Keratinocyte (primary cell): Measurements from ENCODE around the gene BANP. TPM values are rescaled to one million over a fixed set of nuclear protein-coding genes. Genes with fewer than 3 reads are reported as not detected.

Experiments
- DNase-seq: peaks from one replicate; pipeline ENCODE4 v3.0.0-alpha.2; 2011; ENCODE audit warnings: low read depth, missing footprints, low spot score
- FAIRE-seq: peaks from 2 replicates; lab custom pipeline; 2011; peaks lifted over from hg19 to GRCh38; lab: Jason Lieb, UNC
- H2AFZ ChIP-seq: 2 replicates; pipeline ENCODE4 v1.6.0; 2012; ENCODE audit warnings: low read length, control low read depth, inconsistent platforms; ENCODE audit not compliant: control insufficient read depth
- H3K27ac ChIP-seq: 2 replicates; pipeline ENCODE4 v1.5.1; 2011; ENCODE audit warnings: low read length; ENCODE audit not compliant: control insufficient read depth, insufficient read depth
- H3K27me3 ChIP-seq: 3 replicates; pipeline ENCODE4 v1.6.0; 2011; ENCODE audit warnings: low read length; ENCODE audit not compliant: control insufficient read depth, insufficient read depth; ENCODE audit errors: extremely low read depth
- H3K36me3 ChIP-seq, 2 experiments: 2 replicates in 1 of 2; 3 replicates in 1 of 2; pipeline ENCODE4 v1.5.1; 2011; ENCODE audit warnings: low read length in 2 of 2, mild to moderate bottlenecking in 1 of 2; ENCODE audit not compliant: control insufficient read depth in 2 of 2, insufficient read depth in 2 of 2; ENCODE audit errors: extremely low read depth in 1 of 2
- H3K4me1 ChIP-seq: 3 replicates; pipeline ENCODE4 v1.5.1; 2011; ENCODE audit warnings: low read length; ENCODE audit not compliant: control insufficient read depth, insufficient read depth; ENCODE audit errors: extremely low read depth
- H3K4me2 ChIP-seq: 3 replicates; pipeline ENCODE4 v1.6.0; 2011; ENCODE audit warnings: low read depth, low read length; ENCODE audit not compliant: control insufficient read depth, insufficient read depth; ENCODE audit errors: extremely low read depth
- H3K4me3 ChIP-seq, 3 experiments: fragments of 200-600 bp in 1 of 3; sonication (generic) in 1 of 3; 2 replicates in 2 of 3; 3 replicates in 1 of 3; pipeline ENCODE4 v1.5.1; 2011 to 2016; ENCODE audit warnings: low read length in 3 of 3, mild to moderate bottlenecking in 3 of 3, control low read depth in 2 of 3, inconsistent platforms in 1 of 3, low read depth in 1 of 3, mixed read lengths in 1 of 3, mixed run types in 1 of 3, moderate library complexity in 1 of 3; ENCODE audit not compliant: control insufficient read depth in 2 of 3, insufficient read depth in 2 of 3; ENCODE audit errors: extremely low read depth in 1 of 3
- H3K79me2 ChIP-seq: 2 replicates; pipeline ENCODE4 v1.6.0; 2012; ENCODE audit warnings: low read length; ENCODE audit not compliant: control insufficient read depth, insufficient read depth
- H3K9ac ChIP-seq: 3 replicates; pipeline ENCODE4 v1.6.0; 2011; ENCODE audit warnings: low read length; ENCODE audit not compliant: control insufficient read depth, insufficient read depth; ENCODE audit errors: extremely low read depth
- H3K9me1 ChIP-seq: 3 replicates; pipeline ENCODE4 v1.6.0; 2011; ENCODE audit warnings: low read length; ENCODE audit not compliant: control insufficient read depth, insufficient read depth; ENCODE audit errors: extremely low read depth
- H3K9me3 ChIP-seq: 2 replicates; pipeline ENCODE4 v1.5.1; 2012; ENCODE audit warnings: low read depth, low read length; ENCODE audit not compliant: control insufficient read depth
- H4K20me1 ChIP-seq: 3 replicates; pipeline ENCODE4 v1.6.0; 2011; ENCODE audit warnings: low read length; ENCODE audit not compliant: control insufficient read depth, insufficient read depth; ENCODE audit errors: extremely low read depth
- CTCF ChIP-seq, 3 experiments: IDR thresholded peaks in 1 of 3; conservative IDR thresholded peaks in 1 of 3; optimal IDR thresholded peaks in 1 of 3; 2 replicates in 2 of 3; 3 replicates in 1 of 3; pipeline versions ENCODE3 to v1.5.1; 2011; ENCODE audit warnings: low read length in 3 of 3, mild to moderate bottlenecking in 3 of 3, moderate library complexity in 2 of 3, control low read depth in 1 of 3, inconsistent platforms in 1 of 3; ENCODE audit not compliant: insufficient read depth in 2 of 3; ENCODE audit errors: extremely low read depth in 1 of 3
- EZH2 ChIP-seq: IDR thresholded peaks from one replicate; pipeline ENCODE4 v1.6.1; 2012; ENCODE audit warnings: inconsistent platforms, mild to moderate bottlenecking, low read length, moderate library complexity
- dilution Hi-C: fragments of 300-500 bp; cut with MboI; formaldehyde crosslinking; loops from one replicate; pipeline ENCODE4 v1.7.0; 2020; ENCODE audit warnings: low sequenced_read_pairs; ENCODE audit not compliant: extremely low pct_ligation_motif_present
- polyA plus RNA-seq, 5 experiments: library from polyadenylated mRNA; depleted of rRNA in 3 of 5; stranded (reverse) in 3 of 5; stranded (forward) in 1 of 5; unstranded in 1 of 5; fragments of >200 nt; gene quantifications; 1 replicate in 1 of 5; 2 replicates in 3 of 5; 3 replicates in 1 of 5; pipeline versions ENCODE4 v1.2.1 to v1.2.3, GENCODE V29; 2011 to 2012; ENCODE audit warnings: missing spikeins in 2 of 5, low read depth in 1 of 5, low replicate concordance in 1 of 5

The BANP gene
- polyA plus RNA-seq, 1 donor (not counting 4 experiments of a cell fraction or from before 2014, with no cell fraction given) = 10.8 TPM

GRCh38 chr16:88064011-88064888 is 113.0 kb downstream of the BANP start:
- no peaks in the 10 kb centered on the region for H3K4me1 ChIP-seq
- DNase-seq (no peak), FAIRE-seq (no peak)
- peaks cover 2% of the 10 kb centered on the region for H4K20me1 ChIP-seq
- dilution Hi-C loops = no loop called here
- TF ChIP-seq EZH2 (no peak), CTCF (optimal IDR thresholded peaks at IDR 0.05 in 1 of 3, IDR thresholded peaks at IDR 0.05 in 1 of 3, conservative IDR thresholded peaks at IDR 0.05 in 1 of 3; ENCODE audit: extremely low read depth in 1 of 3, insufficient read depth in 2 of 3, low read length in 3 of 3) (no peak)
- H3K9me3 ChIP-seq = no peaks in the 10 kb centered on the region
- H3K9ac ChIP-seq = no peak overlapping the region
- H3K27me3 ChIP-seq = no peaks in the 10 kb centered on the region
- H3K4me2 ChIP-seq = no peak overlapping the region
- no peak overlapping the region for H3K4me3 ChIP-seq
- peaks cover 3 to 26% of the 10 kb centered on the region in 2 experiments for H3K36me3 ChIP-seq
- H2AFZ ChIP-seq = no peak overlapping the region
- no peak overlapping the region for H3K27ac ChIP-seq
- H3K9me1 ChIP-seq = no peaks in the 10 kb centered on the region
- no peaks in the 10 kb centered on the region for H3K79me2 ChIP-seq

- Histone ChIP-seq H3K27me3 (no peaks in the 10 kb centered on the region), H3K79me2 (no peaks in the 10 kb centered on the region), H2AFZ (no peak overlapping the region), H3K4me1 (no peaks in the 10 kb centered on the region), H3K9ac (no peak overlapping the region), H3K36me3 (peaks cover 3 to 25% of the 10 kb centered on the region in 2 experiments), H3K27ac (no peak overlapping the region), H3K4me2 (no peak overlapping the region), H3K9me3 (no peaks in the 10 kb centered on the region), H3K9me1 (no peaks in the 10 kb centered on the region), H3K4me3 (no peak overlapping the region), H4K20me1 (peaks cover 2% of the 10 kb centered on the region)
- no peak for DNase-seq
- TF ChIP-seq CTCF (optimal IDR thresholded peaks at IDR 0.05 in 1 of 3, IDR thresholded peaks at IDR 0.05 in 1 of 3, conservative IDR thresholded peaks at IDR 0.05 in 1 of 3; ENCODE audit: extremely low read depth in 1 of 3, insufficient read depth in 2 of 3, low read length in 3 of 3) (no peak), EZH2 (no peak)
- no peak for FAIRE-seq
- dilution Hi-C loops = no loop called here
Measured at GRCh38 chr16:88064889-88065746, 113.9 kb downstream of the BANP start.
